Endothelial cell of umbilical vein (primary cell): Measurements from ENCODE around the gene KDSR. TPM values are rescaled to one million over a fixed set of nuclear protein-coding genes. Genes with fewer than 3 reads are reported as not detected.
A peak's percentile ranks its signal among the peaks of the same experiment; 100 is the strongest.

Experiments
- BruUV-seq: library from RNA; stranded (reverse); fragments of 400-500 nt; replicated peaks from 2 replicates; lab custom pipeline; 2021; lab: Mats Ljungman, UMichigan
- CTCF ChIA-PET: fragments of 300-600, 350-600 bp; sonication (Branson Sonifier 250); formaldehyde crosslinking; loops from one replicate; lab custom pipeline; 2021; ENCODE audit warnings: antibody characterized with exemption, inconsistent platforms; lab: Charles Lee
- POLR2A ChIA-PET: fragments of 300-600, 350-600 bp; sonication (Branson Sonifier 250); formaldehyde crosslinking; loops from one replicate; lab custom pipeline; 2021; ENCODE audit warnings: antibody characterized with exemption, inconsistent platforms; lab: Charles Lee
- DNase-seq: peaks from one replicate; pipeline ENCODE4 v3.0.0-alpha.2; 2011; ENCODE audit warnings: low read depth, low spot score
- FAIRE-seq: peaks from 2 replicates; lab custom pipeline; 2011; peaks lifted over from hg19 to GRCh38; lab: Jason Lieb, UNC
- H2AFZ ChIP-seq: 2 replicates; pipeline ENCODE4 v1.6.0; 2012; ENCODE audit warnings: low read depth, low read length, control low read depth, inconsistent platforms
- H3K27ac ChIP-seq: 2 replicates; pipeline ENCODE4 v1.5.1; 2011; ENCODE audit warnings: low read depth, mild to moderate bottlenecking, control low read depth, low read length, moderate library complexity; ENCODE audit not compliant: insufficient read depth
- H3K27me3 ChIP-seq, 2 experiments: 2 replicates each; pipeline versions ENCODE4 v1.6.0 to v1.6.1; 2011; ENCODE audit warnings: low read length in 2 of 2, mixed read lengths in 1 of 2; ENCODE audit not compliant: control insufficient read depth in 2 of 2, insufficient read depth in 2 of 2
- H3K36me3 ChIP-seq, 2 experiments: 2 replicates in 1 of 2; 3 replicates in 1 of 2; pipeline ENCODE4 v1.5.1; 2011; ENCODE audit warnings: low read length in 2 of 2, mild to moderate bottlenecking in 1 of 2, moderate library complexity in 1 of 2; ENCODE audit not compliant: control insufficient read depth in 2 of 2, insufficient read depth in 2 of 2; ENCODE audit errors: extremely low read depth in 1 of 2
- H3K4me1 ChIP-seq: 3 replicates; pipeline ENCODE4 v1.5.1; 2011; ENCODE audit warnings: mild to moderate bottlenecking, low read length; ENCODE audit not compliant: control insufficient read depth, insufficient read depth; ENCODE audit errors: extremely low read depth
- H3K4me2 ChIP-seq: 2 replicates; pipeline ENCODE4 v1.6.1; 2011; ENCODE audit warnings: low read length, control low read depth, mixed read lengths; ENCODE audit not compliant: insufficient read depth
- H3K4me3 ChIP-seq, 3 experiments: fragments of 200-600 bp in 1 of 3; sonication (generic), shearing (Covaris generic) in 1 of 3; replicated peaks in 1 of 3; 2 replicates each; pipeline ENCODE4 v1.5.1; 2011 to 2016; ENCODE audit warnings: control low read depth in 3 of 3, low read length in 3 of 3, mild to moderate bottlenecking in 2 of 3, inconsistent platforms in 1 of 3, low read depth in 1 of 3, moderate library complexity in 1 of 3; ENCODE audit not compliant: insufficient read depth in 1 of 3
- H3K79me2 ChIP-seq: 2 replicates; pipeline ENCODE4 v1.6.0; 2012; ENCODE audit warnings: low read length, inconsistent platforms; ENCODE audit not compliant: control insufficient read depth, insufficient read depth
- H3K9ac ChIP-seq: replicated peaks from 2 replicates; pipeline ENCODE3; 2011; ENCODE audit warnings: low read length, control low read depth; ENCODE audit not compliant: insufficient read depth; ENCODE audit errors: extremely low read depth
- H3K9me1 ChIP-seq: replicated peaks from 3 replicates; pipeline ENCODE4 v1.6.0; 2011; ENCODE audit warnings: mild to moderate bottlenecking, low read length; ENCODE audit not compliant: control insufficient read depth, insufficient read depth; ENCODE audit errors: extremely low read depth
- H3K9me3 ChIP-seq: replicated peaks from 2 replicates; pipeline ENCODE4 v1.5.1; 2012; ENCODE audit warnings: low read length, inconsistent platforms; ENCODE audit not compliant: control insufficient read depth, insufficient read depth
- H4K20me1 ChIP-seq: replicated peaks from 2 replicates; pipeline ENCODE3; 2011; ENCODE audit warnings: mild to moderate bottlenecking, low read length; ENCODE audit not compliant: control insufficient read depth, insufficient read depth; ENCODE audit errors: extremely low read depth
- CTCF ChIP-seq, 2 donors: IDR thresholded peaks; 1 replicate in 1 of 2; 2 replicates in 1 of 2; pipeline ENCODE4 v1.5.1; 2011; ENCODE audit warnings: low read length in 2 of 2, mild to moderate bottlenecking in 2 of 2, moderate library complexity in 2 of 2, control low read depth in 1 of 2, inconsistent platforms in 1 of 2, low read depth in 1 of 2; ENCODE audit not compliant: insufficient read depth in 1 of 2; ENCODE audit errors: extremely low read depth in 1 of 2
- EZH2 ChIP-seq: IDR thresholded peaks from 2 replicates; pipeline ENCODE4 v1.6.1; 2012; ENCODE audit warnings: borderline replicate concordance, low read depth, mild to moderate bottlenecking, moderate library complexity, low read length, inconsistent platforms; ENCODE audit not compliant: severe bottlenecking
- FOS ChIP-seq: IDR thresholded peaks from 2 replicates; pipeline ENCODE4 v1.6.1; 2011; ENCODE audit warnings: mild to moderate bottlenecking, low read length, moderate library complexity, borderline replicate concordance; ENCODE audit not compliant: insufficient read depth
- GATA2 ChIP-seq: IDR thresholded peaks from 2 replicates; pipeline ENCODE4 v1.7.0; 2011; ENCODE audit warnings: low read depth, mild to moderate bottlenecking, moderate library complexity, mixed read lengths, low read length; ENCODE audit not compliant: insufficient read length, insufficient read depth
- JUN ChIP-seq: IDR thresholded peaks from 2 replicates; pipeline ENCODE4 v1.6.1; 2011; ENCODE audit warnings: borderline replicate concordance, low read depth; ENCODE audit not compliant: insufficient read length, insufficient read depth
- MAX ChIP-seq: IDR thresholded peaks from 2 replicates; pipeline ENCODE4 v1.6.1; 2011; ENCODE audit not compliant: insufficient read depth, insufficient read length
- MYC ChIP-seq: IDR thresholded peaks from one replicate; pipeline ENCODE4 v1.6.1; 2011; ENCODE audit warnings: mild to moderate bottlenecking, low read depth, low read length
- POLR2A ChIP-seq: IDR thresholded peaks from 2 replicates; pipeline ENCODE4 v1.6.1; 2012; ENCODE audit warnings: low read depth, mild to moderate bottlenecking, control low read depth, low read length
- POLR2AphosphoS5 ChIP-seq: IDR thresholded peaks from 2 replicates; pipeline ENCODE4 v1.6.1; 2012; ENCODE audit warnings: low read depth, mild to moderate bottlenecking, control low read depth, low read length, moderate library complexity; ENCODE audit not compliant: insufficient read depth
- dilution Hi-C: fragments of 300-500 bp; cut with MboI; formaldehyde crosslinking; loops from one replicate; pipeline ENCODE4 v1.15.0; 2019; ENCODE audit warnings: low sequenced_read_pairs; ENCODE audit not compliant: extremely low pct_ligation_motif_present
- intact Hi-C: fragments of 100-400 bp; cut with micrococcal nuclease; formaldehyde crosslinking; loops from one replicate; pipeline ENCODE4 v1.10.0; 2022
- polyA plus RNA-seq, 4 experiments: library from polyadenylated mRNA; depleted of rRNA in 3 of 4; stranded (reverse) in 3 of 4; unstranded in 1 of 4; fragments of >200 nt; gene quantifications; 2 replicates each; pipeline versions ENCODE4 v1.2.1 to v1.2.3, GENCODE V29; 2011 to 2012; ENCODE audit warnings: missing spikeins in 1 of 4
- total RNA-seq: library from RNA; stranded (reverse); gene quantifications from 2 replicates; pipeline ENCODE4 v1.2.3, GENCODE V29; 2021

Gene KDSR
- total and polyA plus RNA-seq, 2 donors (not counting 3 experiments of a cell fraction or from before 2014, with no cell fraction given): 17.1 to 43.1 TPM

- Histone ChIP-seq H3K4me2 (no peak overlapping the region), H3K4me1 (peaks cover 20% of the 10 kb centered on the region), H3K9me1 (no peaks in the 10 kb centered on the region), H3K4me3 (no peak overlapping the region), H3K36me3 (no peaks in the 10 kb centered on the region), H3K79me2 (no peaks in the 10 kb centered on the region), H2AFZ (peak overlapping the region; percentile 37), H3K27ac (no peak overlapping the region), H3K9ac (no peak overlapping the region), H3K27me3 (peaks cover 0 to 9% of the 10 kb centered on the region in 2 experiments), H3K9me3 (no peaks in the 10 kb centered on the region), H4K20me1 (no peaks in the 10 kb centered on the region)
- POLR2A ChIA-PET: no interaction called here
- intact Hi-C loops (loop anchor here (1.0 to 5.0 kb wide), 8 partner anchors 44 to 307 kb away; partner anchors contain the start of genes KDSR and VPS4B), dilution Hi-C loops (no loop called here)
- FAIRE-seq (peak; percentile 81), DNase-seq (peak; percentile 76)
- no TSS peak for BruUV-seq
- CTCF ChIA-PET: interaction anchor here (0.6 to 6.9 kb wide), 29 partner anchors 9 to 314 kb away, joined by 3 to 176 read pairs (median 6); no protein-coding TSS in a partner anchor
- no peak for TF ChIP-seq EZH2
- TF ChIP-seq CTCF (IDR thresholded peaks at IDR 0.05; ENCODE audit: extremely low read depth in 1 of 2, insufficient read depth in 1 of 2, low read depth in 1 of 2, low read length in 2 of 2): peak; percentile 62 to 67
- TF ChIP-seq GATA2: peak; percentile 40
These were observed 43.9 kb downstream of the KDSR start for GRCh38 chr18:63322908-63323634.

GRCh38 chr18:63322206-63322605, 44.8 kb downstream of the KDSR start:
- Histone ChIP-seq H3K4me1 (peaks cover 20% of the 10 kb centered on the region), H3K79me2 (no peaks in the 10 kb centered on the region), H3K9ac (no peak overlapping the region), H3K27me3 (peaks cover 0 to 9% of the 10 kb centered on the region in 2 experiments), H3K27ac (no peak overlapping the region), H3K4me3 (no peak overlapping the region), H2AFZ (peak overlapping the region; percentile 28), H3K4me2 (no peak overlapping the region), H3K9me1 (no peaks in the 10 kb centered on the region), H3K36me3 (no peaks in the 10 kb centered on the region), H3K9me3 (no peaks in the 10 kb centered on the region), H4K20me1 (no peaks in the 10 kb centered on the region)
- DNase-seq (no peak), FAIRE-seq (no peak)
- CTCF ChIA-PET: interaction anchor here (0.8 to 6.9 kb wide), 15 partner anchors 8 to 306 kb away, joined by 3 to 176 read pairs (median 9); no protein-coding TSS in a partner anchor
- dilution Hi-C loops (no loop called here), intact Hi-C loops (loop anchor here (2.0 to 5.0 kb wide), 3 partner anchors 45 to 167 kb away; partner anchors contain the start of genes KDSR and VPS4B)
- TF ChIP-seq CTCF (IDR thresholded peaks at IDR 0.05; ENCODE audit: extremely low read depth in 1 of 2, insufficient read depth in 1 of 2, low read depth in 1 of 2, low read length in 2 of 2) (no peak), GATA2 (no peak), POLR2A (no peak), POLR2AphosphoS5 (no peak), MAX (no peak), FOS (no peak), MYC (no peak), JUN (no peak), EZH2 (no peak)
- POLR2A ChIA-PET: no interaction called here
- BruUV-seq: no TSS peak
